ENCODE measurements around the gene CACNA1D.

CACNA1D gene

GRCh38 chr3:53583161-53583690 is 88.8 kb downstream of the CACNA1D start:
- no peak for DNase-seq

- no peak for DNase-seq
Measured at GRCh38 chr3:53585049-53585448, 90.6 kb downstream of the CACNA1D start.

GRCh38 chr3:53585627-53586026 is 91.2 kb downstream of the CACNA1D start:
- no peak for DNase-seq

GRCh38 chr3:53588122-53588521 is 93.7 kb downstream of the CACNA1D start:
- DNase-seq = no peak

GRCh38 chr3:53589201-53589600 is 94.8 kb downstream of the CACNA1D start:
- DNase-seq = no peak

GRCh38 chr3:53589806-53590205 is 95.4 kb downstream of the CACNA1D start:
- DNase-seq = no peak

- DNase-seq = no peak
Measured at GRCh38 chr3:53590606-53591005, 96.2 kb downstream of the CACNA1D start.

GRCh38 chr3:53591646-53592045 is 97.2 kb downstream of the CACNA1D start:
- DNase-seq = no peak

- DNase-seq = no peak
Measured at GRCh38 chr3:53592862-53593261, 98.5 kb downstream of the CACNA1D start.

GRCh38 chr3:53593611-53594010 is 99.2 kb downstream of the CACNA1D start:
- DNase-seq = no peak

- no peak for DNase-seq
Measured at GRCh38 chr3:53594276-53594675, 99.9 kb downstream of the CACNA1D start.

- no peak for DNase-seq
Measured at GRCh38 chr3:53595660-53596059, 101.2 kb downstream of the CACNA1D start.

GRCh38 chr3:53597136-53597915 is 102.9 kb downstream of the CACNA1D start:
- no peak for DNase-seq

GRCh38 chr3:53599771-53600170 is 105.4 kb downstream of the CACNA1D start:
- no peak for DNase-seq

- DNase-seq = no peak
Measured at GRCh38 chr3:53602866-53603265, 108.5 kb downstream of the CACNA1D start.

GRCh38 chr3:53604232-53604631 is 109.8 kb downstream of the CACNA1D start:
- no peak for DNase-seq

- DNase-seq = no peak
Measured at GRCh38 chr3:53606793-53607192, 112.4 kb downstream of the CACNA1D start.

- no peak for DNase-seq
Measured at GRCh38 chr3:53612508-53612907, 118.1 kb downstream of the CACNA1D start.

- DNase-seq = no peak
Measured at GRCh38 chr3:53613125-53613524, 118.7 kb downstream of the CACNA1D start.

GRCh38 chr3:53614307-53614706 is 119.9 kb downstream of the CACNA1D start:
- DNase-seq = no peak

- DNase-seq = no peak
Measured at GRCh38 chr3:53616321-53616720, 121.9 kb downstream of the CACNA1D start.

GRCh38 chr3:53616971-53617892 is 122.8 kb downstream of the CACNA1D start:
- DNase-seq = no peak

- no peak for DNase-seq
Measured at GRCh38 chr3:53617893-53618523, 123.6 kb downstream of the CACNA1D start.

Data from NCI-H1694 (cell line).